ENCODE measurements around the gene MRPL38.
"Not testable (repeated sequence)": the region's sequence is repeated elsewhere in the genome, so short reads cannot be mapped to it uniquely, and the experiment has no call there.

MRPL38 gene

GRCh38 chr17:75861927-75862317 lies 42.8 kb downstream of the MRPL38 start (continued):
- TF ChIP-seq ZNF354C (tag by site-specific recombination; IDR thresholded peaks at IDR 0.05; ENCODE audit: borderline replicate concordance, low read depth) (no peak), ZNF777 (tag by site-specific recombination; IDR thresholded peaks at IDR 0.05; ENCODE audit: borderline replicate concordance) (no peak), ATF2 (tag by site-specific recombination; IDR thresholded peaks at IDR 0.05; ENCODE audit: low read depth) (no peak), ZNF121 (tag by site-specific recombination; IDR thresholded peaks at IDR 0.05) (no peak), BCL11A (tag by site-specific recombination; IDR thresholded peaks at IDR 0.05; ENCODE audit: low read depth) (no peak), ZSCAN5A (tag by site-specific recombination; IDR thresholded peaks at IDR 0.05) (no peak), ZNF449 (tag by site-specific recombination; IDR thresholded peaks at IDR 0.05) (no peak), ZNF658 (tag by site-specific recombination; IDR thresholded peaks at IDR 0.05) (no peak), ZBTB49 (tag by site-specific recombination; IDR thresholded peaks at IDR 0.05; ENCODE audit: low read depth) (no peak), ZBTB20 (tag by site-specific recombination; IDR thresholded peaks at IDR 0.05) (no peak), KLF7 (tag by site-specific recombination; IDR thresholded peaks at IDR 0.05; ENCODE audit: borderline replicate concordance) (no peak), ZNF426 (tag by site-specific recombination; IDR thresholded peaks at IDR 0.05) (no peak)

GRCh38 chr17:75859358-75859757 lies 45.3 kb downstream of the MRPL38 start:
- not testable (repeated sequence) for H3K4me3 ChIP-seq (ENCODE audit: low read depth, low read length); H3K27ac ChIP-seq (ENCODE audit: extremely low read depth, low read depth, low read length); H3K9me3 ChIP-seq (ENCODE audit: control insufficient read depth, insufficient read depth, low read depth, low read length); H3K36me3 ChIP-seq (ENCODE audit: control insufficient read depth in 2 of 2, insufficient read depth in 1 of 2, low read length in 2 of 2); H3K4me1 ChIP-seq (ENCODE audit: control insufficient read depth, insufficient read depth, low read length)
- ChIA-PET CTCF (interaction anchor here (0.7 to 5.7 kb wide), 3 partner anchors 12 to 70 kb away, joined by 3 to 84 read pairs (median 40); no protein-coding TSS in a partner anchor), POLR2A (interaction anchor here (4.7 kb wide), 1 partner anchor 80 kb away, joined by 26 read pairs; a partner anchor contains a TSS)
- peak; percentile 55; the same call in 1 of the 2 replicates for TF ChIP-seq EGR2 (tag by site-specific recombination; IDR thresholded peaks at IDR 0.05; ENCODE audit: low read depth)
- peak; percentile 47 for TF ChIP-seq ZFHX2 (tag by site-specific recombination; conservative IDR thresholded peaks at IDR 0.05)

- POLR2A ChIA-PET: interaction anchor here (0.6 to 4.1 kb wide), 27 partner anchors 9 to 567 kb away, joined by 3 to 34 read pairs (median 5); partner anchors contain the start of genes ACOX1, FBF1, SLC25A19 and TEN1
- H3K4me1 ChIP-seq (ENCODE audit: control insufficient read depth, insufficient read depth, low read length): peaks cover 8% of the 10 kb centered on the region
- CTCF ChIA-PET: interaction anchor here (0.6 to 2.1 kb wide), 15 partner anchors 11 to 606 kb away, joined by 3 to 13 read pairs (median 4); partner anchors contain the start of genes MRPL38, TRIM47 and TRIM65
- TF ChIP-seq YY2 (tag by site-specific recombination; IDR thresholded peaks at IDR 0.05): 0 out of 2 replicates have a peak, but pooled peaks have one; percentile 6
- no peak for TF ChIP-seq ZNF747 (tag by site-specific recombination; IDR thresholded peaks at IDR 0.05)
- TF ChIP-seq KLF7 (tag by site-specific recombination; IDR thresholded peaks at IDR 0.05; ENCODE audit: borderline replicate concordance): no peak
- TF ChIP-seq ZNF768 (tag by site-specific recombination; IDR thresholded peaks at IDR 0.05): no peak
- no peak for TF ChIP-seq ZNF530 (tag by site-specific recombination; IDR thresholded peaks at IDR 0.05; ENCODE audit: low read depth)
- peak; percentile 47; the same call in 1 of the 2 replicates for TF ChIP-seq ZNF335 (tag by site-specific recombination; conservative IDR thresholded peaks at IDR 0.05)
- 0 out of 2 replicates have a peak, but pooled peaks have one; percentile 6 for TF ChIP-seq ZBTB8A (tag by site-specific recombination; IDR thresholded peaks at IDR 0.05)
- TF ChIP-seq MZF1 (tag by site-specific recombination; IDR thresholded peaks at IDR 0.05; ENCODE audit: borderline replicate concordance): 0 out of 2 replicates have a peak, but pooled peaks have one; percentile 3
- TF ChIP-seq ZNF600 (tag by site-specific recombination; IDR thresholded peaks at IDR 0.05): peak; percentile 84
- peak; percentile 45 for TF ChIP-seq EGR2 (tag by site-specific recombination; IDR thresholded peaks at IDR 0.05; ENCODE audit: low read depth)
- no peak for TF ChIP-seq ZNF416 (tag by site-specific recombination; IDR thresholded peaks at IDR 0.05)
- peak; percentile 70; the same call in 1 of the 2 replicates for TF ChIP-seq ZBTB20 (tag by site-specific recombination; IDR thresholded peaks at IDR 0.05)
- TF ChIP-seq ZNF501 (tag by site-specific recombination; IDR thresholded peaks at IDR 0.05): 0 out of 2 replicates have a peak, but pooled peaks have one; percentile 3
Observed at GRCh38 chr17:75856062-75856756, 48.5 kb downstream of the MRPL38 start.

More at GRCh38 chr17:75856062-75856756, 48.5 kb downstream of the MRPL38 start:
- H3K9me3 ChIP-seq (ENCODE audit: control insufficient read depth, insufficient read depth, low read depth, low read length): no peaks in the 10 kb centered on the region
- peak overlapping the region; percentile 88 for H3K27ac ChIP-seq (ENCODE audit: extremely low read depth, low read depth, low read length)
- H3K36me3 ChIP-seq (ENCODE audit: control insufficient read depth in 2 of 2, insufficient read depth in 1 of 2, low read length in 2 of 2): peaks cover 0 to 6% of the 10 kb centered on the region in 2 experiments
- H3K4me3 ChIP-seq (ENCODE audit: low read depth, low read length): peak overlapping the region; percentile 51
